Activated B cell treated with CpG ODN at 0.5 μM for 24 hours (primary cell): ENCODE measurements around the gene FGGY. TPM values are rescaled to one million over a fixed set of nuclear protein-coding genes. Genes with fewer than 3 reads are reported as not detected.

Source experiments
- ATAC-seq: fragments of 200-7000 bp; cut with Tn5 transposase; one replicate; pipeline ENCODE4 v1.10.0; 2021; ENCODE audit warnings: low read depth, mild to moderate bottlenecking, moderate library complexity
- CTCF ChIA-PET: fragments of 350-600 bp; sonication (Branson Sonifier 250); formaldehyde crosslinking; loops from one replicate; lab custom pipeline; 2021; ENCODE audit warnings: antibody characterized with exemption; lab: Charles Lee
- POLR2A ChIA-PET: fragments of 350-600 bp; sonication (Branson Sonifier 250); formaldehyde crosslinking; loops from one replicate; lab custom pipeline; 2021; ENCODE audit warnings: antibody characterized with exemption; lab: Charles Lee
- DNase-seq: peaks from one replicate; pipeline ENCODE4 v3.0.0; 2022
- H3K27ac Mint-ChIP-seq: one replicate; pipeline ENCODE4 v1.8.0; 2020; ENCODE audit warnings: mixed read lengths
- H3K27me3 Mint-ChIP-seq: one replicate; pipeline ENCODE4 v1.8.0; 2021; ENCODE audit warnings: mixed read lengths
- H3K36me3 Mint-ChIP-seq: one replicate; pipeline ENCODE4 v1.8.0; 2021; ENCODE audit warnings: low read depth, mixed read lengths
- H3K4me1 Mint-ChIP-seq: one replicate; pipeline ENCODE4 v1.8.0; 2021; ENCODE audit warnings: mixed read lengths
- H3K4me3 Mint-ChIP-seq: one replicate; pipeline ENCODE4 v1.8.0; 2020; ENCODE audit warnings: mild to moderate bottlenecking, mixed read lengths
- H3K9me3 Mint-ChIP-seq: one replicate; pipeline ENCODE4 v1.8.0; 2020; ENCODE audit warnings: mixed read lengths
- CTCF ChIP-seq: fragments of 200-600 bp; IDR thresholded peaks from one replicate; pipeline ENCODE4 v1.8.0; 2022; ENCODE audit warnings: antibody characterized with exemption, mild to moderate bottlenecking
- intact Hi-C: fragments of 100-400 bp; cut with micrococcal nuclease; formaldehyde crosslinking; loops from one replicate; pipeline ENCODE4 v1.15.1; 2024
- total RNA-seq: library from RNA; stranded (reverse); gene quantifications from 2 replicates; pipeline ENCODE4 v1.2.3, GENCODE V29; 2022

Gene FGGY
- total RNA-seq, 1 donor from 2014 or later = 24.0 TPM

- Mint-ChIP-seq H3K4me3 (peak overlapping the region; percentile 57), H3K27me3 (no peaks in the 10 kb centered on the region), H3K36me3 (no peaks in the 10 kb centered on the region), H3K4me1 (peaks cover 57% of the 10 kb centered on the region), H3K27ac (peak overlapping the region; percentile 84), H3K9me3 (no peaks in the 10 kb centered on the region)
- TF ChIP-seq CTCF = no peak
- intact Hi-C loops = loop anchor here (1.0 to 5.0 kb wide), 5 partner anchors 20 to 880 kb away; partner anchors contain the start of gene JUN
- CTCF ChIA-PET = interaction anchor here (0.7 to 1.3 kb wide), 6 partner anchors 13 to 53 kb away, joined by 3 to 5 read pairs (median 4); no protein-coding TSS in a partner anchor
- peak; percentile 94 for ATAC-seq
- POLR2A ChIA-PET = interaction anchor here (0.7 to 2.4 kb wide), 9 partner anchors 11 to 490 kb away, joined by 3 to 39 read pairs (median 5); partner anchors contain the start of genes FGGY and JUN
- no peak for DNase-seq
Measured at GRCh38 chr1:59272507-59272906, 24.4 kb upstream of the FGGY start.

- H3K9me3 Mint-ChIP-seq = no peaks in the 10 kb centered on the region
- H3K4me1 Mint-ChIP-seq = peaks cover 38% of the 10 kb centered on the region
- TF ChIP-seq CTCF = no peak
- H3K36me3 Mint-ChIP-seq = no peaks in the 10 kb centered on the region
- no peak overlapping the region for H3K4me3 Mint-ChIP-seq
- no peak for ATAC-seq
- intact Hi-C loops = no loop called here
- POLR2A ChIA-PET = interaction anchor here (0.7 to 1.3 kb wide), 2 partner anchors 10 to 20 kb away, joined by 3 to 8 read pairs; partner anchors contain the start of gene FGGY
- CTCF ChIA-PET = interaction anchor here (0.9 kb wide), 1 partner anchor 20 kb away, joined by 3 read pairs; no protein-coding TSS in a partner anchor
- no peak overlapping the region for H3K27ac Mint-ChIP-seq
- DNase-seq = no peak
- H3K27me3 Mint-ChIP-seq = no peaks in the 10 kb centered on the region
Measured at GRCh38 chr1:59276439-59276851, 20.4 kb upstream of the FGGY start.

- no peaks in the 10 kb centered on the region for H3K9me3 Mint-ChIP-seq
- no peak overlapping the region for H3K27ac Mint-ChIP-seq
- no peak overlapping the region for H3K4me3 Mint-ChIP-seq
- DNase-seq (no peak), ATAC-seq (no peak)
- H3K4me1 Mint-ChIP-seq = peaks cover 19% of the 10 kb centered on the region
- H3K27me3 Mint-ChIP-seq = no peaks in the 10 kb centered on the region
- no peak for TF ChIP-seq CTCF
- intact Hi-C loops = no loop called here
- H3K36me3 Mint-ChIP-seq = no peaks in the 10 kb centered on the region
- CTCF ChIA-PET = no interaction called here
- POLR2A ChIA-PET = interaction anchor here (2.1 kb wide), 1 partner anchor 18 kb away, joined by 8 read pairs; the partner anchor contains the start of gene FGGY
Measured at GRCh38 chr1:59278780-59279354, 18.0 kb upstream of the FGGY start.

GRCh38 chr1:59279645-59280044 lies 17.2 kb upstream of the FGGY start:
- CTCF ChIA-PET = no interaction called here

More at GRCh38 chr1:59279645-59280044, 17.2 kb upstream of the FGGY start:
- intact Hi-C loops = no loop called here
- no peak overlapping the region for H3K27ac Mint-ChIP-seq
- no peaks in the 10 kb centered on the region for H3K36me3 Mint-ChIP-seq
- POLR2A ChIA-PET = interaction anchor here (2.1 kb wide), 1 partner anchor 17 kb away, joined by 8 read pairs; the partner anchor contains the start of gene FGGY
- peaks cover 19% of the 10 kb centered on the region for H3K4me1 Mint-ChIP-seq
- no peak overlapping the region for H3K4me3 Mint-ChIP-seq
- no peak for TF ChIP-seq CTCF
- ATAC-seq (no peak), DNase-seq (no peak)
- H3K9me3 Mint-ChIP-seq = no peaks in the 10 kb centered on the region
- H3K27me3 Mint-ChIP-seq = no peaks in the 10 kb centered on the region
